IMR-90 (cell line): Measurements from ENCODE around the gene VIPR2. TPM values are rescaled to one million over a fixed set of nuclear protein-coding genes. Genes with fewer than 3 reads are reported as not detected.

ENCODE experiments used
- ATAC-seq: fragments of 200-7000 bp; cut with Tn5 transposase; 2 replicates; pipeline ENCODE4 v1.9.1; 2020; ENCODE audit warnings: low read depth, mild to moderate bottlenecking, moderate library complexity
- BruUV-seq: library from RNA; stranded (reverse); fragments of 400-500 nt; replicated peaks from 2 replicates; lab custom pipeline; 2021; lab: Mats Ljungman, UMichigan
- CTCF ChIA-PET: fragments of 300-600 bp; formaldehyde crosslinking; extraction: SDS; loops from one replicate; lab custom pipeline; 2021; ENCODE audit warnings: antibody characterized with exemption; lab: Yijun Ruan, JAX
- POLR2A ChIA-PET: fragments of 300-600 bp; sonication (Branson Sonifier 250); formaldehyde crosslinking; loops from one replicate; lab custom pipeline; 2022; ENCODE audit warnings: antibody characterized with exemption; ENCODE audit not compliant: unreplicated experiment; lab: Charles Lee
- DNase-seq: peaks from one replicate; pipeline ENCODE4 v3.0.0; 2013
- H2AFZ ChIP-seq: replicated peaks from 2 replicates; pipeline ENCODE3; 2013; ENCODE audit warnings: low read length, mild to moderate bottlenecking; ENCODE audit not compliant: poor library complexity
- H2AK5ac ChIP-seq: 2 replicates; pipeline ENCODE4 v1.6.1; 2013; ENCODE audit warnings: low read depth, low read length, inconsistent platforms
- H2AK9ac ChIP-seq: replicated peaks from 2 replicates; pipeline ENCODE3; 2013; ENCODE audit warnings: mild to moderate bottlenecking, low read depth, low read length, moderate library complexity; ENCODE audit not compliant: poor library complexity
- H2BK120ac ChIP-seq: 2 replicates; pipeline ENCODE4 v1.6.1; 2013; ENCODE audit warnings: low read depth, low read length, inconsistent platforms
- H2BK15ac ChIP-seq: 3 replicates; pipeline ENCODE4 v1.6.1; 2013; ENCODE audit warnings: low read depth, low read length, inconsistent platforms
- H2BK20ac ChIP-seq: 2 replicates; pipeline ENCODE4 v1.6.1; 2013; ENCODE audit warnings: low read depth, mild to moderate bottlenecking, inconsistent platforms, low read length, moderate library complexity
- H2BK5ac ChIP-seq: 2 replicates; pipeline ENCODE4 v1.6.1; 2013; ENCODE audit warnings: mild to moderate bottlenecking, low read depth, low read length, inconsistent platforms; ENCODE audit not compliant: poor library complexity, severe bottlenecking
- H3K14ac ChIP-seq: replicated peaks from 2 replicates; pipeline ENCODE4 v1.6.1; 2013; ENCODE audit warnings: low read depth, low read length, inconsistent platforms
- H3K18ac ChIP-seq: 2 replicates; pipeline ENCODE4 v1.6.1; 2013; ENCODE audit warnings: low read depth, low read length, control low read depth
- H3K23ac ChIP-seq: 2 replicates; pipeline ENCODE4 v1.6.1; 2013; ENCODE audit warnings: low read depth, low read length, inconsistent platforms
- H3K27ac ChIP-seq: 2 replicates; pipeline ENCODE4 v1.5.1; 2013; ENCODE audit warnings: mild to moderate bottlenecking, control low read depth, low read length; ENCODE audit not compliant: insufficient read depth
- H3K27me3 ChIP-seq: 2 replicates; pipeline ENCODE4 v1.6.1; 2013; ENCODE audit warnings: low read length; ENCODE audit not compliant: control insufficient read depth, insufficient read depth
- H3K36me3 ChIP-seq: 2 replicates; pipeline ENCODE4 v1.6.1; 2013; ENCODE audit warnings: low read length, mixed read lengths; ENCODE audit not compliant: control insufficient read depth, insufficient read depth
- H3K4ac ChIP-seq: 2 replicates; pipeline ENCODE4 v1.6.1; 2013; ENCODE audit warnings: low read depth, low read length, inconsistent platforms
- H3K4me1 ChIP-seq: 2 replicates; pipeline ENCODE4 v1.6.1; 2013; ENCODE audit warnings: low read length, mixed read lengths; ENCODE audit not compliant: control insufficient read depth, insufficient read depth
- H3K4me2 ChIP-seq: 2 replicates; pipeline ENCODE4 v1.6.1; 2013; ENCODE audit warnings: low read depth, mild to moderate bottlenecking, control low read depth, low read length, moderate library complexity
- H3K4me3 ChIP-seq: 2 replicates; pipeline ENCODE4 v1.5.1; 2013; ENCODE audit warnings: low read depth, mild to moderate bottlenecking, control low read depth, low read length, moderate library complexity; ENCODE audit not compliant: insufficient read depth
- H3K56ac ChIP-seq: 2 replicates; pipeline ENCODE4 v1.6.1; 2013; ENCODE audit warnings: low read length, inconsistent platforms; ENCODE audit not compliant: insufficient read depth; ENCODE audit errors: extremely low read depth
- H3K79me1 ChIP-seq, 2 experiments: 2 replicates each; pipeline ENCODE4 v1.6.1; 2013; ENCODE audit warnings: low read length in 2 of 2, inconsistent platforms in 1 of 2, low read depth in 1 of 2
- H3K9ac ChIP-seq: 2 replicates; pipeline ENCODE4 v1.6.1; 2013; ENCODE audit warnings: low read depth, low read length, control low read depth
- H3K9me1 ChIP-seq: 2 replicates; pipeline ENCODE4 v1.6.1; 2013; ENCODE audit warnings: low read length, inconsistent platforms; ENCODE audit not compliant: insufficient read depth
- H3K9me3 ChIP-seq: 2 replicates; pipeline ENCODE4 v1.6.1; 2013; ENCODE audit warnings: low read length; ENCODE audit not compliant: control insufficient read depth, insufficient read depth
- H4K20me1 ChIP-seq: 2 replicates; pipeline ENCODE4 v1.6.1; 2013; ENCODE audit warnings: low read length, inconsistent platforms; ENCODE audit not compliant: insufficient read depth
- H4K5ac ChIP-seq: 2 replicates; pipeline ENCODE4 v1.6.1; 2013; ENCODE audit warnings: mild to moderate bottlenecking, low read depth, low read length, control low read depth
- H4K8ac ChIP-seq, 2 experiments: 2 replicates each; pipeline ENCODE4 v1.6.1; 2013; ENCODE audit warnings: low read depth in 2 of 2, low read length in 2 of 2, control low read depth in 1 of 2, inconsistent platforms in 1 of 2
- H4K91ac ChIP-seq: 2 replicates; pipeline ENCODE4 v1.6.1; 2013; ENCODE audit warnings: low read depth, low read length, inconsistent platforms; ENCODE audit not compliant: insufficient read depth
- FOS ChIP-seq: fragments of 150-350 bp; IDR thresholded peaks from 2 replicates; pipeline ENCODE4 v1.6.1; 2016; ENCODE audit warnings: low read depth, low read length
- MAFK ChIP-seq: IDR thresholded peaks from 2 replicates; pipeline ENCODE4 v1.6.1; 2012; ENCODE audit warnings: low read depth, low read length, improper control_type of control experiment
- MXI1 ChIP-seq: IDR thresholded peaks from 2 replicates; pipeline ENCODE4 v1.6.1; 2012; ENCODE audit warnings: low read depth, mild to moderate bottlenecking, low read length, moderate library complexity, borderline replicate concordance
- NFE2L2 ChIP-seq: fragments of 150-350 bp; IDR thresholded peaks from 2 replicates; pipeline ENCODE4 v1.6.1; 2016; ENCODE audit warnings: low read depth, mild to moderate bottlenecking, low read length
- RCOR1 ChIP-seq: IDR thresholded peaks from 2 replicates; pipeline ENCODE4 v1.6.1; 2012; ENCODE audit warnings: mild to moderate bottlenecking, low read length, improper control_type of control experiment; ENCODE audit not compliant: insufficient replicate concordance
- SMC3 ChIP-seq: fragments of 150-350 bp; IDR thresholded peaks from 2 replicates; pipeline ENCODE4 v1.6.1; 2016; ENCODE audit warnings: low read depth, mild to moderate bottlenecking, antibody characterized with exemption, low read length, moderate library complexity
- WGBS, 2 experiments: methylation state at CpG; one replicate each; pipeline versions ENCODE4 v1.1.5 to v1.1.7; 2013; ENCODE audit warnings: missing lambda C conversion rate in 2 of 2; ENCODE audit not compliant: insufficient read length in 1 of 2; ENCODE audit errors: extremely low coverage in 2 of 2; 5-methylcytosine and 5-hydroxymethylcytosine counted together
- dilution Hi-C: fragments of 300-500 bp; cut with HindIII; formaldehyde crosslinking; loops from one replicate; pipeline ENCODE4 v1.14.3; 2018; ENCODE audit warnings: low sequenced_read_pairs; ENCODE audit not compliant: unreplicated experiment
- in situ Hi-C: fragments of 300-500 bp; cut with MboI; formaldehyde crosslinking; loops from 3 replicates; pipeline ENCODE4 v1.14.3; 2019; ENCODE audit warnings: low sequenced_read_pairs, inconsistent platforms, mixed read lengths
- intact Hi-C: fragments of 100-400 bp; cut with micrococcal nuclease; formaldehyde crosslinking; loops from 2 replicates; pipeline ENCODE4 v1.10.0; 2022
- polyA plus RNA-seq, 3 experiments: library from polyadenylated mRNA; depleted of rRNA; stranded (reverse); fragments of >200 nt; gene quantifications; 2 replicates each; pipeline ENCODE4 v1.2.3, GENCODE V29; 2012; ENCODE audit warnings: low replicate concordance in 1 of 3
- total RNA-seq: library from RNA; depleted of rRNA; stranded (reverse); fragments of >200 nt; gene quantifications from 2 replicates; pipeline ENCODE4 v1.2.3, GENCODE V29; 2012
- TF ChIP-seq, protein P1 (sequence below): conservative IDR thresholded peaks from 2 replicates; pipeline ENCODE4 v1.5.1; 2012; ENCODE audit warnings: mild to moderate bottlenecking, low read depth, low read length, improper control_type of control experiment
- TF ChIP-seq, protein P2 (sequence below): fragments of 150-350 bp; IDR thresholded peaks from 2 replicates; pipeline ENCODE4 v1.6.1; 2016; ENCODE audit warnings: low read depth, mild to moderate bottlenecking, low read length, moderate library complexity, borderline replicate concordance

The VIPR2 gene
- total and polyA plus RNA-seq, 2 of the 4 experiments (the other 2 are of a cell fraction): not detected

DNA sequence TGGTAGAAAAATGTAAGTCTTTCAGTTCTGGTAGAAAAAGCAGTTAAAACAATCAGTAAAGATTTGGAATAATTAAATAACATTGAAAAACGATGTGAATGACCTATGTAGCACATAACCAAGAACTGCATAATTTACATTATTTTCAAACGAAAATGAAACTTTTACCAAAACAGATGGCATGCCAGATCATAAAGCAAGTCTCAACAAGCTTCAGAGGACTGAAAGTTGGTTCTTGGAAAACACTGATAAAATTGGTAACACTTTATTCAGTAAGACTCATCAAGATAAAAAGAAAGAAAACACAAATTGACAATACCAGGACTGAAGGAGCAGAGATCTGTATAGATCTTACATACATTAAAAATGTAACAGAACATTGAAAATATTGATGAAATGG is 92.8 kb downstream of the VIPR2 start:
- no peak overlapping the region for H3K4me3 ChIP-seq
- H3K14ac ChIP-seq: no peak overlapping the region
- H4K8ac ChIP-seq: no peak overlapping the region
- H3K9me3 ChIP-seq: peaks cover 16% of the 10 kb centered on the region; the same call in 1 of the 2 replicates
- no peak overlapping the region for H3K23ac ChIP-seq
- no peak overlapping the region for H4K91ac ChIP-seq
- no peak overlapping the region for H2BK20ac ChIP-seq
- no peak overlapping the region for H2AK9ac ChIP-seq
- H3K9ac ChIP-seq: no peak overlapping the region
- H2BK15ac ChIP-seq: no peak overlapping the region
- H3K4me2 ChIP-seq: no peak overlapping the region
- ATAC-seq: no peak
- H3K56ac ChIP-seq: no peak overlapping the region
- ChIA-PET POLR2A (no interaction called here), CTCF (no interaction called here)
- no peaks in the 10 kb centered on the region for H3K79me1 ChIP-seq
- WGBS, 2 experiments: no CpG with 5 or more reads among the region's 2 CpGs
- TF ChIP-seq MAFK (no peak), RCOR1 (no peak), SMC3 (no peak), NFE2L2 (no peak), FOS (no peak), MXI1 (no peak)
- TF ChIP-seq, protein P1, sequence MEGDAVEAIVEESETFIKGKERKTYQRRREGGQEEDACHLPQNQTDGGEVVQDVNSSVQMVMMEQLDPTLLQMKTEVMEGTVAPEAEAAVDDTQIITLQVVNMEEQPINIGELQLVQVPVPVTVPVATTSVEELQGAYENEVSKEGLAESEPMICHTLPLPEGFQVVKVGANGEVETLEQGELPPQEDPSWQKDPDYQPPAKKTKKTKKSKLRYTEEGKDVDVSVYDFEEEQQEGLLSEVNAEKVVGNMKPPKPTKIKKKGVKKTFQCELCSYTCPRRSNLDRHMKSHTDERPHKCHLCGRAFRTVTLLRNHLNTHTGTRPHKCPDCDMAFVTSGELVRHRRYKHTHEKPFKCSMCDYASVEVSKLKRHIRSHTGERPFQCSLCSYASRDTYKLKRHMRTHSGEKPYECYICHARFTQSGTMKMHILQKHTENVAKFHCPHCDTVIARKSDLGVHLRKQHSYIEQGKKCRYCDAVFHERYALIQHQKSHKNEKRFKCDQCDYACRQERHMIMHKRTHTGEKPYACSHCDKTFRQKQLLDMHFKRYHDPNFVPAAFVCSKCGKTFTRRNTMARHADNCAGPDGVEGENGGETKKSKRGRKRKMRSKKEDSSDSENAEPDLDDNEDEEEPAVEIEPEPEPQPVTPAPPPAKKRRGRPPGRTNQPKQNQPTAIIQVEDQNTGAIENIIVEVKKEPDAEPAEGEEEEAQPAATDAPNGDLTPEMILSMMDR: no peak
- TF ChIP-seq, protein P2, sequence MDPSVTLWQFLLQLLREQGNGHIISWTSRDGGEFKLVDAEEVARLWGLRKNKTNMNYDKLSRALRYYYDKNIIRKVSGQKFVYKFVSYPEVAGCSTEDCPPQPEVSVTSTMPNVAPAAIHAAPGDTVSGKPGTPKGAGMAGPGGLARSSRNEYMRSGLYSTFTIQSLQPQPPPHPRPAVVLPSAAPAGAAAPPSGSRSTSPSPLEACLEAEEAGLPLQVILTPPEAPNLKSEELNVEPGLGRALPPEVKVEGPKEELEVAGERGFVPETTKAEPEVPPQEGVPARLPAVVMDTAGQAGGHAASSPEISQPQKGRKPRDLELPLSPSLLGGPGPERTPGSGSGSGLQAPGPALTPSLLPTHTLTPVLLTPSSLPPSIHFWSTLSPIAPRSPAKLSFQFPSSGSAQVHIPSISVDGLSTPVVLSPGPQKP: no peak
- BruUV-seq: no TSS peak
- no peak overlapping the region for H3K18ac ChIP-seq
- H2AK5ac ChIP-seq: no peak overlapping the region
- no peak overlapping the region for H2AFZ ChIP-seq
- no peak for DNase-seq
- no peaks in the 10 kb centered on the region for H3K9me1 ChIP-seq
- no peaks in the 10 kb centered on the region for H3K27me3 ChIP-seq
- intact Hi-C loops (no loop called here), in situ Hi-C loops (no loop called here), dilution Hi-C loops (no loop called here)
- H3K36me3 ChIP-seq: no peaks in the 10 kb centered on the region
- H2BK5ac ChIP-seq: no peak overlapping the region
- no peak overlapping the region for H3K4ac ChIP-seq
- no peak overlapping the region for H4K5ac ChIP-seq
- H2BK120ac ChIP-seq: no peak overlapping the region
- H3K27ac ChIP-seq: no peak overlapping the region
- no peaks in the 10 kb centered on the region for H4K20me1 ChIP-seq
- H3K4me1 ChIP-seq: no peaks in the 10 kb centered on the region
